ENCODE measurements around the gene SUCLG2. TPM values are rescaled to one million over a fixed set of nuclear protein-coding genes. Genes with fewer than 3 reads are reported as not detected.

Gene SUCLG2
- total and polyA plus RNA-seq, 9 of the 15 experiments (the other 6 are each of a cell fraction or from before 2014, with no cell fraction given) = 10.1 to 41.4 (median 29.0) TPM

DNA sequence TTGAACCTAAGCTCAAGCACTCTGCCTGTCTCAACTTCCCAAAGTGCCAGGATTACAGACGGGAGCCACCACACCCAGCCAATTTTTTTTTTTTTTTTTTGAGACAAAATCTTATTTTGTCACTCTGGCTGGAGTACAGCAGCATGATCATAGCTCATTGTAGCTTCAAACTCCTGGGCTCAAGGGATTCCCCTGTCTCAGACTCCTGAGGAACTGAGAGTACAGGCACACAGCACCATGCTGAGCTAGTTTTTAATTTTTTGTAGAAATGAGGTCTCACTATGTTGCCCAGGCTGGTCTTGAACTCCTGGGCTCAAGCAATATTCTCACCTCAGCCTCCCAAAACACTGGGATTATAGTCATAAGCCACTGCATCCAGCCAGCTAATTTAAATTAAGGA, 36.8 kb upstream of the SUCLG2 start (continued):
- TF ChIP-seq, protein P1, sequence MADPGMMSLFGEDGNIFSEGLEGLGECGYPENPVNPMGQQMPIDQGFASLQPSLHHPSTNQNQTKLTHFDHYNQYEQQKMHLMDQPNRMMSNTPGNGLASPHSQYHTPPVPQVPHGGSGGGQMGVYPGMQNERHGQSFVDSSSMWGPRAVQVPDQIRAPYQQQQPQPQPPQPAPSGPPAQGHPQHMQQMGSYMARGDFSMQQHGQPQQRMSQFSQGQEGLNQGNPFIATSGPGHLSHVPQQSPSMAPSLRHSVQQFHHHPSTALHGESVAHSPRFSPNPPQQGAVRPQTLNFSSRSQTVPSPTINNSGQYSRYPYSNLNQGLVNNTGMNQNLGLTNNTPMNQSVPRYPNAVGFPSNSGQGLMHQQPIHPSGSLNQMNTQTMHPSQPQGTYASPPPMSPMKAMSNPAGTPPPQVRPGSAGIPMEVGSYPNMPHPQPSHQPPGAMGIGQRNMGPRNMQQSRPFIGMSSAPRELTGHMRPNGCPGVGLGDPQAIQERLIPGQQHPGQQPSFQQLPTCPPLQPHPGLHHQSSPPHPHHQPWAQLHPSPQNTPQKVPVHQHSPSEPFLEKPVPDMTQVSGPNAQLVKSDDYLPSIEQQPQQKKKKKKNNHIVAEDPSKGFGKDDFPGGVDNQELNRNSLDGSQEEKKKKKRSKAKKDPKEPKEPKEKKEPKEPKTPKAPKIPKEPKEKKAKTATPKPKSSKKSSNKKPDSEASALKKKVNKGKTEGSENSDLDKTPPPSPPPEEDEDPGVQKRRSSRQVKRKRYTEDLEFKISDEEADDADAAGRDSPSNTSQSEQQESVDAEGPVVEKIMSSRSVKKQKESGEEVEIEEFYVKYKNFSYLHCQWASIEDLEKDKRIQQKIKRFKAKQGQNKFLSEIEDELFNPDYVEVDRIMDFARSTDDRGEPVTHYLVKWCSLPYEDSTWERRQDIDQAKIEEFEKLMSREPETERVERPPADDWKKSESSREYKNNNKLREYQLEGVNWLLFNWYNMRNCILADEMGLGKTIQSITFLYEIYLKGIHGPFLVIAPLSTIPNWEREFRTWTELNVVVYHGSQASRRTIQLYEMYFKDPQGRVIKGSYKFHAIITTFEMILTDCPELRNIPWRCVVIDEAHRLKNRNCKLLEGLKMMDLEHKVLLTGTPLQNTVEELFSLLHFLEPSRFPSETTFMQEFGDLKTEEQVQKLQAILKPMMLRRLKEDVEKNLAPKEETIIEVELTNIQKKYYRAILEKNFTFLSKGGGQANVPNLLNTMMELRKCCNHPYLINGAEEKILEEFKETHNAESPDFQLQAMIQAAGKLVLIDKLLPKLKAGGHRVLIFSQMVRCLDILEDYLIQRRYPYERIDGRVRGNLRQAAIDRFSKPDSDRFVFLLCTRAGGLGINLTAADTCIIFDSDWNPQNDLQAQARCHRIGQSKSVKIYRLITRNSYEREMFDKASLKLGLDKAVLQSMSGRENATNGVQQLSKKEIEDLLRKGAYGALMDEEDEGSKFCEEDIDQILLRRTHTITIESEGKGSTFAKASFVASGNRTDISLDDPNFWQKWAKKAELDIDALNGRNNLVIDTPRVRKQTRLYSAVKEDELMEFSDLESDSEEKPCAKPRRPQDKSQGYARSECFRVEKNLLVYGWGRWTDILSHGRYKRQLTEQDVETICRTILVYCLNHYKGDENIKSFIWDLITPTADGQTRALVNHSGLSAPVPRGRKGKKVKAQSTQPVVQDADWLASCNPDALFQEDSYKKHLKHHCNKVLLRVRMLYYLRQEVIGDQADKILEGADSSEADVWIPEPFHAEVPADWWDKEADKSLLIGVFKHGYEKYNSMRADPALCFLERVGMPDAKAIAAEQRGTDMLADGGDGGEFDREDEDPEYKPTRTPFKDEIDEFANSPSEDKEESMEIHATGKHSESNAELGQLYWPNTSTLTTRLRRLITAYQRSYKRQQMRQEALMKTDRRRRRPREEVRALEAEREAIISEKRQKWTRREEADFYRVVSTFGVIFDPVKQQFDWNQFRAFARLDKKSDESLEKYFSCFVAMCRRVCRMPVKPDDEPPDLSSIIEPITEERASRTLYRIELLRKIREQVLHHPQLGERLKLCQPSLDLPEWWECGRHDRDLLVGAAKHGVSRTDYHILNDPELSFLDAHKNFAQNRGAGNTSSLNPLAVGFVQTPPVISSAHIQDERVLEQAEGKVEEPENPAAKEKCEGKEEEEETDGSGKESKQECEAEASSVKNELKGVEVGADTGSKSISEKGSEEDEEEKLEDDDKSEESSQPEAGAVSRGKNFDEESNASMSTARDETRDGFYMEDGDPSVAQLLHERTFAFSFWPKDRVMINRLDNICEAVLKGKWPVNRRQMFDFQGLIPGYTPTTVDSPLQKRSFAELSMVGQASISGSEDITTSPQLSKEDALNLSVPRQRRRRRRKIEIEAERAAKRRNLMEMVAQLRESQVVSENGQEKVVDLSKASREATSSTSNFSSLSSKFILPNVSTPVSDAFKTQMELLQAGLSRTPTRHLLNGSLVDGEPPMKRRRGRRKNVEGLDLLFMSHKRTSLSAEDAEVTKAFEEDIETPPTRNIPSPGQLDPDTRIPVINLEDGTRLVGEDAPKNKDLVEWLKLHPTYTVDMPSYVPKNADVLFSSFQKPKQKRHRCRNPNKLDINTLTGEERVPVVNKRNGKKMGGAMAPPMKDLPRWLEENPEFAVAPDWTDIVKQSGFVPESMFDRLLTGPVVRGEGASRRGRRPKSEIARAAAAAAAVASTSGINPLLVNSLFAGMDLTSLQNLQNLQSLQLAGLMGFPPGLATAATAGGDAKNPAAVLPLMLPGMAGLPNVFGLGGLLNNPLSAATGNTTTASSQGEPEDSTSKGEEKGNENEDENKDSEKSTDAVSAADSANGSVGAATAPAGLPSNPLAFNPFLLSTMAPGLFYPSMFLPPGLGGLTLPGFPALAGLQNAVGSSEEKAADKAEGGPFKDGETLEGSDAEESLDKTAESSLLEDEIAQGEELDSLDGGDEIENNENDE (IDR thresholded peaks at IDR 0.05; ENCODE audit: low read depth, low read length) = no peak
- no peak for TF ChIP-seq IFI16 (CRISPR knock-in tag; IDR thresholded peaks at IDR 0.05)
- TF ChIP-seq KLF10 (CRISPR knock-in tag; IDR thresholded peaks at IDR 0.05) = no peak
- no peak for TF ChIP-seq E4F1 (CRISPR knock-in tag; IDR thresholded peaks at IDR 0.05; ENCODE audit: borderline replicate concordance)
- TF ChIP-seq RERE (CRISPR knock-in tag; IDR thresholded peaks at IDR 0.05; ENCODE audit: borderline replicate concordance) = no peak
- no peak for TF ChIP-seq ZNF764 (CRISPR knock-in tag; IDR thresholded peaks at IDR 0.05; ENCODE audit: low read depth)
- no peak for TF ChIP-seq HDAC2 (IDR thresholded peaks at IDR 0.05)
- TF ChIP-seq KLF16 (IDR thresholded peaks at IDR 0.05) = no peak
- TF ChIP-seq STAT5A (IDR thresholded peaks at IDR 0.05; ENCODE audit: borderline replicate concordance, low read length) = no peak
- TF ChIP-seq RNF2 (IDR thresholded peaks at IDR 0.05) = no peak

Measured in K562 (cell line).